Measurements from ENCODE around the gene RPL31.
A peak's percentile ranks its signal among the peaks of the same experiment; 100 is the strongest.

RPL31 gene

DNA sequence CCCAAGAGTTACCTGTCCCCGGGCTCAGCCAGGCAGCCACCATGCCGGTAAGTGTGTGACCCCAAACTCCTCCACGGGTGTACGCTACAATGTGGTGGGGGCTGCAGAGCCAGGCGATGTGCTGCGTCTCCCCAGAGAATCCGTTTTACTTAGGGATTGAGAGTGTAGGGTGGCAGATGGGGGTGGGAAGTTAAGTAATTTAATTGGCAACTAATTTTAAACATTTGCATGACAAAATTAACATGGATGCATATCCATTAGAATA is 26.6 kb upstream of the RPL31 start:
- DNase-seq (ENCODE audit: low spot score) = no peak

DNA sequence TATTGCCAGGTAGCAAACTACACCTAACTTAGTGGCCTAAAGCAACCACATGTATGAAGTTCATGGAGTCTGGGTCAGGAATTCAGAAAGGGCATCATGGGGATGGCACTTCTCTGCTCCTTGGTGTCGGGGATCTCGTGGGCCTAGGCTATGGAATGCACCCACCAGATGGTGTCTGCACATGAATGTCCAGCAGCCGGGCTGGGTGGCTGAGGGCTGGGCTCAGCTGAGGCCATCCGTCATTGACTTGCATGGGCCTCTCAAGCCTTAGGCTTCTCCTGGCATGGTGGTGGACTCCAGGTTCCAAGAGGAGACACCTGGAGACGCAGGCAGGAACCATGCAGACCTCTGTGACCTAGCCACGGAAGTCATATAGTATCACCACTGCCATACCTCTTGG is 26.0 kb upstream of the RPL31 start:
- no peak for DNase-seq (ENCODE audit: low spot score)

DNA sequence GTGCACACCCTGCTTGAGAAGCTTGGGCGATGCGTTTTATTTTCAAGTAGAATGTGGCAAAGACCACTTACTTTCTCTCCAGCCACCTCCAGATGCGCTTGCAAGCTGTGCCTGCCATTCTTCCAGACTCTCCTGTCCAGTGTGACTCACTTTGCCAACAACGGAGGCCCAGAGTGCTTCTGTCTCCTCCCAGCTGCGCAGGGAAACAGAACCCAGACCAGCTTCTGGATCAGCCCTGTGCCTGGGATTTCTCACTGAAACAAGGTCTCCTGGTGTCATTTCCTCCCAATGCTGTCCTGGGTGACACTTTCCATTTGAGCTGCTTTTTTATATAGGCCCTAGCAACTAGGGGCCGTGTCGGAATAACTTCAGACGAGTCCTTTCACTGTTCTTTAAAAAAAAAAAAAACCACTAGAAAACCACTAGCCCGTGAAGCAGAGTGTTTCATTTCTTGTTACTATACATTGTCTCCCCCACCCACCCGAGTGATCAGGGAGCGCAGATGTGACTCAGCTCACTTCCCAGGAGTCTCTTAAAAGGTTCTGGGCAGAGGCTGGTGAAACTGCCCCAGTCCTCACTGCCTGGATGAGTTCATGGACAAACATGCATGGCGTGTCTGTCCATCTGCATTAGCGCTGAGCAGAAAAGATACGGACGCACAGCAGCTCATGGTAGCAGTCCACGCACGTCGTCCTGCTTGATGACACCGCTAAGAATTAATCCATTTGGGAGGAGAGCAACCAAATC is 25.3 kb upstream of the RPL31 start:
- DNase-seq (ENCODE audit: low spot score) = no peak

- DNase-seq (ENCODE audit: low spot score) = no peak
Measured at GRCh38 chr2:100977511-100977910, 24.6 kb upstream of the RPL31 start.

- DNase-seq (ENCODE audit: low spot score) = no peak
Measured at GRCh38 chr2:100978582-100979191, 23.4 kb upstream of the RPL31 start.

- DNase-seq (ENCODE audit: low spot score) = no peak
Measured at GRCh38 chr2:100980046-100980445, 22.0 kb upstream of the RPL31 start.

GRCh38 chr2:100981011-100981410 is 21.1 kb upstream of the RPL31 start:
- DNase-seq (ENCODE audit: low spot score) = no peak

DNA sequence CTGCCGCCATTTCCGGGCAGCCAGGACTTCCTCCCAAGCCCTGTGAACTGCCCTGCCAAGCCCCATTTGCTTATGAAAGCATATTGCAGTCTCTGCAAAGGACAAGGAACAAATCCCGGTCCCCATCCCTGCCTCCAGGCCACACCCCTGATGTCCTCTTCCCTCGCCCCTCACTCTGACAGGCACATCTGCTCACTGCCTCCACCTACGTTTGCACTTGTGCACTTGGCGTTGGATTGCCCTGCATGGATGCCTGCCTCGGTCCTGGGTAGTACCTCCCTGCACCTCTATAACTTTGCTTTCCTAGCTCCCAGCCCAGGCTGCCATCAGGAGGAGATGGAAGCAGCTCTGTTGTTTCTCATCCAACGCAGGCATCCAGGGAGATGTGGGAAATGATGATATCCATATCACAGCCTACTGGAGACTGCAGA is 19.6 kb upstream of the RPL31 start:
- DNase-seq (ENCODE audit: low spot score) = no peak

DNA sequence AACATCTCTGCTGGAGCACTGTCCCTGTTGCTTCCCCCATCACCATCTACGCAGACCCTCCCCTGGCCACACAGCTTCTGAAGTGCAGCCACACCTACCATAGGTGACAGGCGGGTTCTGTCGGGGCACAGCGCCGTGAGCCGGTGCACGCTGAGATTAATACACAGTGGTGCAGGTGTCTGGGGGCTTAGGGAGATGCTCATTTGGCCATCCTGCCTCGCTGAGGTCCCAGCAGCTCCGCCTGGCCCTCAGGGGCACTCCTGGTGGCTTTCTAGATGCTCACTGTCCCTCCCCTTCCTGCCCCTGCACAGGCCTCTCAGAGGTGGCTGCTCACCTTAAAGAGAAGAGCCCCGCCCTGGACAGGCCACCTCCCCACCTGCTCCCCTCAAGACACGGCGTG is 18.9 kb upstream of the RPL31 start:
- DNase-seq (ENCODE audit: low spot score) = no peak

- no peak for DNase-seq (ENCODE audit: low spot score)
Measured at GRCh38 chr2:100983684-100984310, 18.3 kb upstream of the RPL31 start.

GRCh38 chr2:100984892-100985307 is 17.2 kb upstream of the RPL31 start:
- DNase-seq (ENCODE audit: low spot score) = peak; percentile 73

GRCh38 chr2:100986157-100986556 is 15.9 kb upstream of the RPL31 start:
- DNase-seq (ENCODE audit: low spot score) = no peak

- no peak for DNase-seq (ENCODE audit: low spot score)
Measured at GRCh38 chr2:100987536-100987935, 14.6 kb upstream of the RPL31 start.

GRCh38 chr2:100987974-100988373 is 14.1 kb upstream of the RPL31 start:
- no peak for DNase-seq (ENCODE audit: low spot score)

- DNase-seq (ENCODE audit: low spot score) = peak; percentile 76
Measured at GRCh38 chr2:100988630-100989417, 13.3 kb upstream of the RPL31 start.

GRCh38 chr2:100989666-100990065 is 12.4 kb upstream of the RPL31 start:
- no peak for DNase-seq (ENCODE audit: low spot score)

GRCh38 chr2:100990166-100990565 is 11.9 kb upstream of the RPL31 start:
- DNase-seq (ENCODE audit: low spot score) = no peak

GRCh38 chr2:100990650-100991403 is 11.3 kb upstream of the RPL31 start:
- no peak for DNase-seq (ENCODE audit: low spot score)

DNA sequence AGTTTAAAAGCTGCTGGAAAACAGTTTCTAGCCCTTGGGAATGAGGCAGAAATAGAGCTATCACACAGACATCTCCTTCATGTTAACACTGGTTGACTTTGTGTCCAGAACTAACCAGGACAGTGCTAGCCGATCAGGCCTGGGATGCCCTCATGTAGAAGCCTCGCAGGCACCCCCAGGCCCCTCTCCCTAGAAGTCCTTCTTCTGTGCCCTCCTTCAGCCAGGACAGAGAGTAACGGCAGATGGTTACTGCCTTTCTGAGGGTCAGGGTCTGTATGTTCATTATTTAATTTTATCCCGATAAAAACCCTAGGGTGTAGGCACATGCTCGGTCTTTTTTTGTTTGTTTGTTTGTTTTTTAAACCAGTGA is 10.7 kb upstream of the RPL31 start:
- no peak for DNase-seq (ENCODE audit: low spot score)

DNA sequence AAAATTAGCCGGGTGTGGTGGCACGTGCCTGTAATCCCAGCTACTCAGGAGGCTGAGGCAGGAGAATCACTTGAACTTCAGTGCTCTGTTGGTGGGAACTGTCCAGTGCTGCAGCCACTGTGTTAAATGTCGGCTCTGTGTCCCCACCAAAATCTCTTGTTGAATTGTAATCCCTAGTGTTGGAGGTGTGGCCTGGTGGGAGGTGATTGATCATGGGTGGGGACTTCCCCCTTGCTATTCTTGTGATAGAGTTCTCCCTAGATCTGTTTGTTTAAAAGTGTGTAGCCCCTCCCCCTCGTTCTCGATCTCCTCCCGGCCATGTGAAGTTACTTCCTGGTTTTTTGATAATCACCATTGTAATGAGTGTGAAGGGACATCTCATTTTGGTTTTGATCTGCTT is 9.8 kb upstream of the RPL31 start:
- no peak for DNase-seq (ENCODE audit: low spot score)

GRCh38 chr2:100993294-100993693 is 8.8 kb upstream of the RPL31 start:
- no peak for DNase-seq (ENCODE audit: low spot score)

Data from AG08395 (cell line).